GM18499 (cell line): ENCODE data around the gene HTT.

ENCODE experiments used
- ATAC-seq: cut with Tn5 transposase; IDR thresholded peaks from one replicate; pipeline ENCODE4 v1.9.1; 2021; ENCODE audit warnings: moderate number of reproducible peaks; ENCODE audit not compliant: insufficient read depth, unreplicated experiment

HTT gene

GRCh38 chr4:3074078-3074845 lies at the start of gene HTT, which contains the start of gene HTT-AS:
Gene HTT, plus strand, starts transcription at chr4:3074681. Its CDS starts 145 bp downstream, at chr4:3074826.
Gene HTT-AS, minus strand, starts transcription at chr4:3074538.
- ATAC-seq = peak; percentile 26

GRCh38 chr4:3025881-3026280 lies 48.6 kb upstream of the HTT start:
- ATAC-seq = no peak

- no peak for ATAC-seq
Measured at GRCh38 chr4:3026540-3026939, 47.9 kb upstream of the HTT start.

GRCh38 chr4:3029464-3029863 lies 45.0 kb upstream of the HTT start:
- no peak for ATAC-seq

GRCh38 chr4:3030566-3031356 lies 43.7 kb upstream of the HTT start:
- no peak for ATAC-seq

- no peak for ATAC-seq
Measured at GRCh38 chr4:3031357-3032082, 43.0 kb upstream of the HTT start.

GRCh38 chr4:3034231-3034630 lies 40.2 kb upstream of the HTT start:
- ATAC-seq = no peak

- no peak for ATAC-seq
Measured at GRCh38 chr4:3035249-3035648, 39.2 kb upstream of the HTT start.

- no peak for ATAC-seq
Measured at GRCh38 chr4:3035674-3036073, 38.8 kb upstream of the HTT start.

- ATAC-seq = no peak
Measured at GRCh38 chr4:3036131-3036952, 38.1 kb upstream of the HTT start.

GRCh38 chr4:3037957-3038461 lies 36.5 kb upstream of the HTT start:
- no peak for ATAC-seq

GRCh38 chr4:3039706-3040366 lies 34.6 kb upstream of the HTT start:
- no peak for ATAC-seq

- ATAC-seq = no peak
Measured at GRCh38 chr4:3040452-3041191, 33.9 kb upstream of the HTT start.

- no peak for ATAC-seq
Measured at GRCh38 chr4:3041192-3042142, 33.0 kb upstream of the HTT start.

GRCh38 chr4:3042226-3042625 lies 32.3 kb upstream of the HTT start:
- no peak for ATAC-seq

- no peak for ATAC-seq
Measured at GRCh38 chr4:3043282-3044020, 31.0 kb upstream of the HTT start.
